NCI-H1092 (cell line): Measurements from ENCODE around the gene BTG1.
"Not testable (repeated sequence)": the region's sequence is repeated elsewhere in the genome, so short reads cannot be mapped to it uniquely, and the experiment has no call there.

Source experiments
- DNase-seq: peaks from one replicate; lab custom pipeline; 2025; lab: John Stamatoyannopoulos, UW

The BTG1 gene

GRCh38 chr12:92098594-92099380 is 46.9 kb downstream of the BTG1 start:
- DNase-seq: no peak

- DNase-seq: no peak
Measured at GRCh38 chr12:92096346-92097136, 49.1 kb downstream of the BTG1 start.

DNA sequence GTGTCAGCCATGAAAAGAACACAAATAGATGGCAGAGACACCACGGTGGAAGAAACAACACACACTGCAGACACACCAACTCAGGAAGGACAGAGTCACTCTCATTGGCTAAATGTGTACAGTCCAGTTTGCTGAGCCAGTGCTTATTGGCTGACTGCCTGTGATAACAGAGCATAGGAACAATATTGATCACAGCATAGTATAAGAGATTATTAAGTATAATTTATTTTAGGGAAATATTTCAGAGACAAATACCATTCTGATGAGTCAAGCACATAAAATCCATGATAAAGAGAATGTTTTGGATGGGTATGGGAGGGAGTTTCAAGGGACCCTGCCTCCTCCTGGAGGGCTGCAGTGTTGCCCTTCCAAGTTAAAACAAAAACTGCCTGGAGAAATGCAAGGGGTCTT is 50.9 kb downstream of the BTG1 start:
- no peak for DNase-seq

DNA sequence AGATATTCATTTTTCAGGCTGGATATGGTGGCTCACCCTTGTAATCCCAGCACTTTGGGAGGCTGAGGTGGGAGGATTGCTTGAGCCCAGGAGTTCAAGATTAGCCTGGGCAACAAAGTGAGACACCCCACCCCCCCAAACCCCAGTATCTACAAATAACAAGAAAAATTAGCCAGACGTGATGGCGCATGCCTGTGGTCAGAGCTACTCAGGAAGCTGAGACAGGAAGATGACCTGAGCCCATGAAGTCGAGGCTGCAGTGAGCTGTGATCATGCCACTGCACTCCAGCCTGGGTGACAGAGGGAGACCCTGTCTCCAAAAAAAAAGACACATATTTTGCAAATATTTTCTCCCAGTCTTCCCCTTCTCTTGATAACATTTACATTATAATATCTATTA is 51.3 kb downstream of the BTG1 start:
- DNase-seq: not testable (repeated sequence)
